Epidermal melanocyte (primary cell): ENCODE results near the gene PXDN.
"Not testable (repeated sequence)": the region's sequence is repeated elsewhere in the genome, so short reads cannot be mapped to it uniquely, and the experiment has no call there.

Source experiments
- DNase-seq: peaks from one replicate; pipeline ENCODE4 v3.0.0; 2011; ENCODE audit warnings: low spot score; ENCODE audit not compliant: insufficient read length

The PXDN gene

GRCh38 chr2:1723397-1724042 is 20.8 kb downstream of the PXDN start:
- DNase-seq = no peak

- no peak for DNase-seq
Observed at GRCh38 chr2:1722692-1723091, 21.6 kb downstream of the PXDN start.

- peak; percentile 45 for DNase-seq
Observed at GRCh38 chr2:1721706-1722646, 22.3 kb downstream of the PXDN start.

- no peak for DNase-seq
Observed at GRCh38 chr2:1718339-1719220, 25.7 kb downstream of the PXDN start.

GRCh38 chr2:1717113-1717512 is 27.2 kb downstream of the PXDN start:
- DNase-seq = peak; percentile 64

- DNase-seq = no peak
Observed at GRCh38 chr2:1716441-1716840, 27.9 kb downstream of the PXDN start.

GRCh38 chr2:1716014-1716305 is 28.4 kb downstream of the PXDN start:
- not testable (repeated sequence) for DNase-seq

GRCh38 chr2:1715184-1716013 is 28.9 kb downstream of the PXDN start:
- no peak for DNase-seq

- no peak for DNase-seq
Observed at GRCh38 chr2:1714291-1715064, 29.8 kb downstream of the PXDN start.

- no peak for DNase-seq
Observed at GRCh38 chr2:1713839-1714236, 30.5 kb downstream of the PXDN start.

- no peak for DNase-seq
Observed at GRCh38 chr2:1713142-1713838, 31.0 kb downstream of the PXDN start.

- no peak for DNase-seq
Observed at GRCh38 chr2:1709946-1710560, 34.3 kb downstream of the PXDN start.

GRCh38 chr2:1709335-1709605 is 35.0 kb downstream of the PXDN start:
- no peak for DNase-seq

GRCh38 chr2:1708476-1709334 is 35.6 kb downstream of the PXDN start:
- DNase-seq = no peak

GRCh38 chr2:1707771-1708418 is 36.4 kb downstream of the PXDN start:
- DNase-seq = peak; percentile 68

- DNase-seq = not testable (repeated sequence)
Observed at GRCh38 chr2:1706089-1706841, 38.0 kb downstream of the PXDN start.

- DNase-seq = no peak
Observed at GRCh38 chr2:1705557-1706076, 38.7 kb downstream of the PXDN start.
